Measurements from ENCODE around the gene CUX1.

Gene CUX1

DNA sequence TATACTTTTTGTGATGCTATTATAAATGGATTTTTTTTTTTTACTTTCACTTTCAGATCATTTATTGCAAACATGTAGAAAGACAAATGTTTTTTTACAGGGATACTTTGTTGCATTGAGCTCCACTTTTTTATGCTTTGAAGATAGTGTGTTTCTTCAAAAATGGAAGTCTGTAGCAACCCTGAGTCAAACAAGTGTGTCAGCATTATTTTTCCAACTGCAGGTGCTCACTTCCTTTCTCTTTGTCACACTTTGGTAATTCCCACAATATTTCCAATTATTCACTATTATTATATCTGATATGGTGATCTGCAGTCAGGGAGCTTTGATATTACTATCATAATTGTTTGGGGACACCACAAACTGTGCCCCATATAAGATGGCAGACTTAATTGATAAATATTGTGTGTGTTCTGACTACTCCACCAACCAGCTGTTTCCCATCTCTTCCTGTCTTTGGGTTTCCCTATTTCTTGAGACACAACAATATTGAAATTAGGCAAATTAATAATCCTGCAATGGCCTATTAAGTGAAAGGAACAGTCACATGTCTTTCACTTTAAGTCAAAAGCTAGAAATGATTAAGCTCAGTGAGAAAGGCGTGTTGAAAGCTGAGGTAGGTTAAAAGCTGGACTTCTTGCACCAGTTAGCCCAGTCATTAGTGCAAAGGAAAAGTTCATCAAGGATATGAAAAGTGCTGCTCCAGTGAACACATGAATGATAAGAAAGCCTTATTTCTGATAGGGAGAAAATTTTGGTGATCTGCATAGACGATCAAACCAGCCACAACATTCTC lies 238.0 kb downstream of the CUX1 start:
- DNase-seq: peak; percentile 10

GRCh38 chr7:102059524-102059923 lies 242.1 kb downstream of the CUX1 start:
- no peak for DNase-seq

- no peak for DNase-seq
Observed at GRCh38 chr7:102061354-102061945, 244.0 kb downstream of the CUX1 start.

- peak; percentile 31 for DNase-seq
Observed at GRCh38 chr7:102061981-102062390, 244.6 kb downstream of the CUX1 start.

DNA sequence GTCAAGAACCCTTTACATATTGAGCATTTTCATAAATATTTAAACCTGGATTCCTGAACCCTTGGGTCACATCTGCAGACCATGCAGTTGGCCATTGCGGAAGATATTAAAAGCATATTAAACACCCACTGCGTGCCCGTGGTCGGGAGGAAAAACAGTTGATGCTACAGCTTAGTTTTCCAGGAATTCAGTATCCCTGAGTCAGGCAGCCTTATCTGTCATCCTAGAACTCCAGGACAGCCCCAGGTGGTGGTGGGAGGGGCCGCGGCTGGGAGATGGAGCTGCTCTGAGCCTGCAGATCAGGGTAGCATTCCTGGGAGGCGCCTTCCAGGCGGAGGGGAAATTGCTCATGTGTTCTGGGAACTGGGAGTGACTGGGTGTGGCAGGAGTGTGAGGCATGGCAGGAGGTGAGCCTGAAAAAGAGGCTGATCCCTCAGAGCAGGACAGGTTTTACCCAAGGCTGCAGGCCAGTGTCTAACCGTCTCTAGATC lies 246.3 kb downstream of the CUX1 start:
- no peak for DNase-seq

GRCh38 chr7:102064361-102065025 lies 247.1 kb downstream of the CUX1 start:
- DNase-seq: no peak

GRCh38 chr7:102065226-102065625 lies 247.8 kb downstream of the CUX1 start:
- no peak for DNase-seq

DNA sequence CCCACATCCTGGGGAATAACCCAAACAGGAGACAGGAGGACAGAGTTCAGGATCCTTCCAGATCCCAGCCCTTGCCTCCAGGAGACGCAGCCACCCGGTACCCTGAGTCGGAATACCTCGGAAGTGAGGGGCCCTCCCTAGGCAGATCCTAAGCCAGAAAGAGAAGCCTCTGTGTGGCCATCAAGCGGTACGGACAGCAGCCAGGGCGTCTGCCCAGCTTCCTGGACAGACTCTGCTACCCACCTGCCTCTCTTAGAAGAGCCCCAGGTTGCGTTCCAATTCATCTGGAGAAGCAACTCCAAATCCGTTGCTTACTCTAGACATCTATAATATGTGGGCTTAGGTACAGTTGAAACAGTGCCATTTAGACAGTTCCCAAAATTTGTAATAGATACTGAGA lies 249.1 kb downstream of the CUX1 start:
- DNase-seq: no peak

DNA sequence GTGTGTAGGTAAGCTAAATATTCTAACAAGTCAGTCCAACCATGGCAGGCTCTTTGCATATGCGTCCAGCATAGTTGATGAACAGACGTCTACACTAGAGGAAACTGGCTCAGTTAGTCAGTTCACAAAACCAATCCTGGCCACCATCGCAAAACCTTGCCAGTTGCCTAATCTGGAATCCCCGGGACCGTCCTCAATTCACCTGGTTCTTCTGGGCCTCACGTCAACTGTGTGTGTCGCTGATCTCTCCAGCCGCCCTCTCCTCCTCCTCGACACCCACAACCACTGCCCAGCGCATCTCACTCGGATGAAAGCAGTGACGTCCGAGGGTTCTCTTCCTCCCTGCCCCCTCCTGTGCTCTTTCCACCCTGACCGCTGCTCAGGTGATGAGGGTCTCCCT lies 251.4 kb downstream of the CUX1 start:
- no peak for DNase-seq

- no peak for DNase-seq
Observed at GRCh38 chr7:102069931-102070629, 252.7 kb downstream of the CUX1 start.

DNA sequence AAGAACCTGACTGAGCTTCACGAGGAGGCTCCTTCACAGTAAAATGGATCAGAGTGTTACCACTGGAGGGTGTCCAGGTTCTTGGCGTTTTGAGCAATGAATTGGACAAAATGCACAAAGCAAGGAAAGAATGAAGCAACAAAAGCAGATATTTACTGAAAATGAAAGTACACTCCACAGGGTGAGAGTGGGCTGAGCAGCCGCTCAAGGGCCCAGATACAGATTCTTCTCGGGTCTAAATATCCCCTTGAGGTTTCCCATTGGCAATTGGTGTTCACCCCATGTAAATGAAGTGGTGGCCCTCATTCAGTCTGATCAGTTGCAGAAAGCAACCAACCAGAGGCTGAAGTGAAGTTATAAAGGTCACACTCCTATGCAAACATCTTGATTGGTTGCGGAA lies 254.6 kb downstream of the CUX1 start:
- no peak for DNase-seq

- DNase-seq: no peak
Observed at GRCh38 chr7:102072636-102073209, 255.3 kb downstream of the CUX1 start.

- DNase-seq: no peak
Observed at GRCh38 chr7:102073931-102074880, 256.8 kb downstream of the CUX1 start.

DNA sequence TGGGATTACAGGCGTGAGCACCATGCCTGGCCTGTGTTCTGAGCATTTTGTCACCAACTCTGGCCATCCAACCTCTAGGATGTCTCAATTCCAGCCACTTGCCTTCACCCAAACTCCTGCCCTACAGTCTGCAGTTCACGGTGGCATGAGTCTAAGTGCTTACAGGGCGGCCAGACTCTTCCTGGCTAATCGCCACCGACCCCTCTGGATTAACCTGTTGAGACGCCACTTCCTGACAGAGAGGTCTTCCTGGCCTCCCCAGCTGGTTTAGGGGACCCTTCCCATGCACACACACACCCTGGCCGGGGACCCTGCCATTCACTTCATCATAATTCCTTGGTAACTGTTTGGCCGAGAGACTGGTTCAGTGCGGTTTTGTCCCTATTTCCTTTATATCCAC lies 257.7 kb downstream of the CUX1 start:
- no peak for DNase-seq

DNA sequence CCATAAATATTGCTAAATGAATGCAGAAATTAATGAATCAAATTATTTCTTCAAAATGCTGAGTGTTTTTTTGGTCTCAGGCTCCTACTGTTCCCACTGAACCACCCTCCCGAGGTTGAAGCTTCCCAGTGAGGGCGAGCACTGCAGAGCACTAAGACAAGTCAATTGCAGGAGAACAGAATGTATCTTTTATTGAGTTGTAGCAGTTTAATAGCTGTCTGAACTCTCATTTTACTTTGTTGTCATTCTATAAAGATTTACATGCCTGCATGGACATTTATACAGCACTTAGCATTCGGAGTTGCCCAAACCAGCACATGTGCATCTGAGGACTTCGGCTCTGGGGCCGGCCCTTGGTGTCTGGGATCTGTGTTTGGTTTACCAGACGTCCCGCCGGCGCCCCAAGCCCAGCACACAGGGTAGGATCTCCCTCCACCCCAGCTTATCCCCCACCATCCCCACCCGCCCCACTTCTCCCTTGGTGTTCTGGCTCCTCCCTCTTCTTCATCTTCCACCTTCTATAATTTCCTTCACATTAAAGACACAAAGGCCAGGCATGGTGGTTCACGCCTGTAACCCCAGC lies 258.2 kb downstream of the CUX1 start:
- no peak for DNase-seq

DNA sequence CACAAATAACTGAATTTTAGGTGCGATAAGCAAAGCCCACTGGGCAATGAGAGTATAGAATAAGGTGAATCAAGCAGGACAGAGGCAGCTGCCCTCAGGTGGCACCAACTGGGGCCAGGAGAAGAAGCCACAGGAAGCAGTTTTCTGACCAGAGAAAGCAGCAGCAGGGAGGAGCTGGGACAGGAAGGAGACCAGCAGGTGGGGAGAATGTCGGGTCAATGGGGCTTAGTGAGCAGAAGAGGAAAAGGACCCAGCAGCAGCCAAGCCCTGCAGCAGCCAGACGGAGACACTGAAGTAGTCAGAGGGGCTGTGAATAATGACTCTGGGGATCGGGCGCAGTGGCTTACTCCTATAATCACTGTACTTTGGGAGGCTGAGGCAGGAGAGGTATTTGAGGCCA lies 259.7 kb downstream of the CUX1 start:
- DNase-seq: no peak

DNA sequence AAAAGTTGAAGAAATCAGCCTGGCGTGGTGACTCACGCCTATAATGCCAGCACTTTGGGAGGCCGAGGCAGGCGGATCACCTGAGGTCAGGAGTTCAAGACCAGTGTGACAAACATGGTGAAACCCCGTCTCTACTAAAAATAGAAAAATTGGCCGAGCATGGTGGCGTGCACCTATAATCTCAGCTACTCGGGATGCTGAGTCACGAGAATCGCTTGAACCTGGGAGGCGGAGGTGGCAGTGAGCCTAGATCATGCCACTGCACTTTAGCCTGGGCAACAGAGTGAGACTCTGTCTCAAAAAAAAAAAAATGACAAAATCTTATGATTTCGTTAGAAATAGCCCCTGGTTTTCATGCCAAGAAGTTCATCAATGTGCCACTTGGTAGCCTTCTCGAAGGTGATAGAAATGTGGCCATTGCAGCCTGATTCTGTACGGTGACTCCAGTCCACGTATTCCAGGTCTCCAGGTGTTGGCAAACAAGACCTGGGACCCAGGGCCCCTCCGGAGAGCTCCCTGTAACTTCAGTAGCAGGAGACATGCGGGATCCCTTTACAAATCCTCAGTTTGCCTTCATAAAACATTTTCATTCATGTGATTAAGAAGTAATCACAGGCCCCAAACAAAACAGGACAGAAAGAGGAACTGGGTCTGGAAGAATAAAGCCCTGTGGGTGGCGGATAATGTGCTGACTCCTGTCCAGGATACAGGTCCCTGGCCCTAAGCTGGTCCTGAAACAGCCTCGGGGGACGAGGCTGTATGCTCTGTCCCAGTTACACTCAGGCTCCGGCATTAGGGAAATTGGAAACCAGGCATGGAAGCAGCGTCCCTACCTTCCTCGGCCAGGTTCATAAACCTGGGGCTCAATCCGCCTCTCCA lies 262.0 kb downstream of the CUX1 start:
- no peak for DNase-seq

DNA sequence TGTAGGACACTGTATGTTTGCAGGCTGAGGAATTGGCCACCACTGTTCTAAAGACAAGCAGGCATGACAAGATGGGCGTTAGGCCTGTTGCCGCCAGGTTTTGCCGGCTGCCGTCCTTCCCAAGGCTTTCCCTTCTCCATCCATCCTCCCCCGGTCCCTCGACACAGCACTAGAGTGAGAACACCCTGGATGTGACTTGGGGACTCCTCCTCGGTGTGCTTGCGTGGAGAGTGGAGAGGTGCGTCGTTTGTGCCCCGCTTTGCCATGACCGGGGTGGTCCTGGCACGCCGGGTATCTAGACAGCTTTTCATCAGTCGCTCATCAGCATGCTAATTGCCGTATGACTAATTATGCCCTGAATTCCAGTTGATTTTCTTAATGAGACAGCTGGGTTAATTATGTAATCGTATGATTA lies 262.6 kb downstream of the CUX1 start:
- no peak for DNase-seq

GRCh38 chr7:102080434-102081243 lies 263.2 kb downstream of the CUX1 start:
- no peak for DNase-seq

Data from activated CD4-positive, alpha-beta T cell treated with anti-CD3 and anti-CD28 coated beads, Interleukin-10, Interleukin-2, amounts not matched to agents 100 ng/mL and 50 ng/mL, durations not matched to agents 16 hours and 8 hours (primary cell).